ENCODE results near the gene SUGCT.

DNA sequence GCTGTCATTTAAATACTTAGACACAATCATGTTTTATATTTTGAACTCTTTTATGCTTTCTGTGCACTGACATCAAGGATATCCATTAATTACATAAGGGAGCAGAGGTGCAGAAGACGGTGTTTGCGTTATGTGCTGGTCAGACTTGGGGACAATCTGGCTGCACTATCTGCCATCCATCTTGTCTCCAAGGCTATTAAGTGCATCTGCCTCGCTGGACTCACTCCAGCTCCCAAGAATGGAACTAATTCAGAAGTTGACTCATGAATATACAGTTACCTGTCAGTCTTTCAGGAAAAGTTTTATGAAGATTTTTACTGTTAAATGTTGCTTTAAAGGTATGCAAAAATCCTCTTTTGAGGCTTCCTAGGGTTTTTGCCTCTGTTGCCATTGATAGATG is 391.0 kb downstream of the SUGCT start:
- TF ChIP-seq, protein P1, sequence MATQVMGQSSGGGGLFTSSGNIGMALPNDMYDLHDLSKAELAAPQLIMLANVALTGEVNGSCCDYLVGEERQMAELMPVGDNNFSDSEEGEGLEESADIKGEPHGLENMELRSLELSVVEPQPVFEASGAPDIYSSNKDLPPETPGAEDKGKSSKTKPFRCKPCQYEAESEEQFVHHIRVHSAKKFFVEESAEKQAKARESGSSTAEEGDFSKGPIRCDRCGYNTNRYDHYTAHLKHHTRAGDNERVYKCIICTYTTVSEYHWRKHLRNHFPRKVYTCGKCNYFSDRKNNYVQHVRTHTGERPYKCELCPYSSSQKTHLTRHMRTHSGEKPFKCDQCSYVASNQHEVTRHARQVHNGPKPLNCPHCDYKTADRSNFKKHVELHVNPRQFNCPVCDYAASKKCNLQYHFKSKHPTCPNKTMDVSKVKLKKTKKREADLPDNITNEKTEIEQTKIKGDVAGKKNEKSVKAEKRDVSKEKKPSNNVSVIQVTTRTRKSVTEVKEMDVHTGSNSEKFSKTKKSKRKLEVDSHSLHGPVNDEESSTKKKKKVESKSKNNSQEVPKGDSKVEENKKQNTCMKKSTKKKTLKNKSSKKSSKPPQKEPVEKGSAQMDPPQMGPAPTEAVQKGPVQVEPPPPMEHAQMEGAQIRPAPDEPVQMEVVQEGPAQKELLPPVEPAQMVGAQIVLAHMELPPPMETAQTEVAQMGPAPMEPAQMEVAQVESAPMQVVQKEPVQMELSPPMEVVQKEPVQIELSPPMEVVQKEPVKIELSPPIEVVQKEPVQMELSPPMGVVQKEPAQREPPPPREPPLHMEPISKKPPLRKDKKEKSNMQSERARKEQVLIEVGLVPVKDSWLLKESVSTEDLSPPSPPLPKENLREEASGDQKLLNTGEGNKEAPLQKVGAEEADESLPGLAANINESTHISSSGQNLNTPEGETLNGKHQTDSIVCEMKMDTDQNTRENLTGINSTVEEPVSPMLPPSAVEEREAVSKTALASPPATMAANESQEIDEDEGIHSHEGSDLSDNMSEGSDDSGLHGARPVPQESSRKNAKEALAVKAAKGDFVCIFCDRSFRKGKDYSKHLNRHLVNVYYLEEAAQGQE (IDR thresholded peaks at IDR 0.05; ENCODE audit: low read depth), result no peak
- TF ChIP-seq RAD21 (IDR thresholded peaks at IDR 0.05; ENCODE audit: low read depth) (no peak), TAF1 (IDR thresholded peaks at IDR 0.05; ENCODE audit: low read depth) (no peak), EGR1 (IDR thresholded peaks at IDR 0.05) (no peak), CEBPB (IDR thresholded peaks at IDR 0.05) (no peak)

Data from Ishikawa (cell line).